Gastroesophageal sphincter (tissue), 3 donors: Measurements from ENCODE around the gene RRAGD.

ENCODE experiments used
- CTCF ChIP-seq, 4 experiments: fragments of 200-600 bp in 2 of 4; fragments of 450-650 bp in 2 of 4; sonication (generic) in 1 of 4; IDR thresholded peaks; one replicate each; pipeline ENCODE4 v1.5.1; 2017 to 2019; ENCODE audit warnings: antibody characterized with exemption in 4 of 4, mild to moderate bottlenecking in 2 of 4, moderate library complexity in 2 of 4
- POLR2A ChIP-seq, 2 donors: fragments of 450-650 bp; IDR thresholded peaks; one replicate each; pipeline ENCODE4 v1.6.1; 2017; ENCODE audit warnings: antibody characterized with exemption in 2 of 2, mild to moderate bottlenecking in 2 of 2, moderate library complexity in 1 of 2
- POLR2AphosphoS5 ChIP-seq: sonication (generic); formaldehyde crosslinking; IDR thresholded peaks from one replicate; pipeline ENCODE4 v1.6.1; 2017; ENCODE audit warnings: antibody characterized with exemption

GRCh38 chr6:89392823-89393222 lies 19.2 kb downstream of the RRAGD start:
- TF ChIP-seq CTCF (IDR thresholded peaks at IDR 0.05) (no peak), POLR2A (IDR thresholded peaks at IDR 0.05) (no peak), POLR2AphosphoS5 (no peak)
